ENCODE data around the gene SV2B. TPM values are rescaled to one million over a fixed set of nuclear protein-coding genes. Genes with fewer than 3 reads are reported as not detected.
"Not testable (repeated sequence)": the region's sequence is repeated elsewhere in the genome, so short reads cannot be mapped to it uniquely, and the experiment has no call there.

Gene SV2B
- total and polyA plus RNA-seq, 2 experiments from 2014 or later: 0.17 to 2.2 TPM

DNA sequence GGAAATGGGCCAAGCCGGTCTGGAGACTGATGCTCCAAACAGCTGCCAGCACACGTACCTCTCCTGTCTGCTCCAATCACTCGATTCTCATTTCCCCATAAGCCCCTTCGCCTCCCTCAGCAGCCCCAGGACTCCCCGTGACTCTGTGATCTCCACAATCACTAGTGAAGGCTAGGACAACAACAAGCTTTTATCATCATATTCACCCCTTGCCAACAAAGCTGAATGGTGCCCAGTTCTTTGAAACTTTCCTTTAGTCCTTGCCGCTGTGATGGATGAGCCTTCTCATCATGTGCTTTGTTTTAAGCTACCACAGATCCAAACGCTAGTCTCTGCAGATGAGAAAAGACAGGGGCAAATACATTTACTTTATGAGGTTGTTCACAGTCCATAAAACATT, 242.0 kb downstream of the SV2B start:
- Histone ChIP-seq H3K4me1 (ENCODE audit: insufficient read depth) (no peaks in the 10 kb centered on the region), H3K4me3 (no peak overlapping the region), H2AFZ (no peak overlapping the region), H4K20me1 (ENCODE audit: insufficient read depth, poor library complexity, severe bottlenecking) (no peaks in the 10 kb centered on the region), H3K9me3 (ENCODE audit: low read depth) (no peaks in the 10 kb centered on the region), H3K79me2 (no peaks in the 10 kb centered on the region), H3K27ac (no peak overlapping the region), H3K36me3 (replicated peaks; ENCODE audit: insufficient read depth, low read depth) (no peaks in the 10 kb centered on the region), H3K4me2 (no peak overlapping the region), H3K9me2 (replicated peaks; ENCODE audit: insufficient read depth) (no peaks in the 10 kb centered on the region), H3K27me3 (peaks cover 8% of the 10 kb centered on the region)
- DNase-seq (ENCODE audit: low spot score): no peak
- 70% methylated on average over 7 of the region's 7 CpGs for whole genome bisulfite sequencing (ENCODE audit: low lambda C conversion rate, missing lambda C conversion rate)
- TF ChIP-seq EZH2phosphoT487 (IDR thresholded peaks at IDR 0.05; ENCODE audit: low read depth, severe bottlenecking, unreplicated experiment) (no peak), EZH2 (IDR thresholded peaks at IDR 0.05; ENCODE audit: borderline replicate concordance) (no peak)
- TF ChIP-seq, protein P1, sequence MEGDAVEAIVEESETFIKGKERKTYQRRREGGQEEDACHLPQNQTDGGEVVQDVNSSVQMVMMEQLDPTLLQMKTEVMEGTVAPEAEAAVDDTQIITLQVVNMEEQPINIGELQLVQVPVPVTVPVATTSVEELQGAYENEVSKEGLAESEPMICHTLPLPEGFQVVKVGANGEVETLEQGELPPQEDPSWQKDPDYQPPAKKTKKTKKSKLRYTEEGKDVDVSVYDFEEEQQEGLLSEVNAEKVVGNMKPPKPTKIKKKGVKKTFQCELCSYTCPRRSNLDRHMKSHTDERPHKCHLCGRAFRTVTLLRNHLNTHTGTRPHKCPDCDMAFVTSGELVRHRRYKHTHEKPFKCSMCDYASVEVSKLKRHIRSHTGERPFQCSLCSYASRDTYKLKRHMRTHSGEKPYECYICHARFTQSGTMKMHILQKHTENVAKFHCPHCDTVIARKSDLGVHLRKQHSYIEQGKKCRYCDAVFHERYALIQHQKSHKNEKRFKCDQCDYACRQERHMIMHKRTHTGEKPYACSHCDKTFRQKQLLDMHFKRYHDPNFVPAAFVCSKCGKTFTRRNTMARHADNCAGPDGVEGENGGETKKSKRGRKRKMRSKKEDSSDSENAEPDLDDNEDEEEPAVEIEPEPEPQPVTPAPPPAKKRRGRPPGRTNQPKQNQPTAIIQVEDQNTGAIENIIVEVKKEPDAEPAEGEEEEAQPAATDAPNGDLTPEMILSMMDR (IDR thresholded peaks at IDR 0.05; ENCODE audit: poor library complexity): no peak

DNA sequence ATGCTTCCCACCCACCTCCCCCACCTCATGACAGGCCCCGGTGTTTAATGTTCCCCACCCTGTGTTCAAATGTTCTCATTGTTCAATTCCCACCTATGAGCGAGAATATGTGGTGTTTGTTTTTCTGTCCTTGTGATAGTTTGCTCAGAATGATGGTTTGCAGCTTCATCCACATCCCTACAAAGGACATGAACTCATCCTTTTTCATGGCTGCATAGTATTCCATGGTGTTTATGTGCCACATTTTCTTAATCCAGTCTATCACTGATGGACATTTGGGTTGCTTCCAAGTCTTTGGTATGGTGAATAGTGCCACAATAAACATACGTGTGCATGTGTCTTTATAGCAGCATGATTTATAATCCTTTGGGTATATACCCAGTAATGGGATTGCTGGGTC, 244.9 kb downstream of the SV2B start:
- not testable (repeated sequence) for H3K4me3 ChIP-seq; H3K27ac ChIP-seq; H2AFZ ChIP-seq; H3K9me2 ChIP-seq (replicated peaks; ENCODE audit: insufficient read depth); H3K4me2 ChIP-seq; DNase-seq (ENCODE audit: low spot score); H3K79me2 ChIP-seq; H3K9me3 ChIP-seq (ENCODE audit: low read depth); H4K20me1 ChIP-seq (ENCODE audit: insufficient read depth, poor library complexity, severe bottlenecking); H3K4me1 ChIP-seq (ENCODE audit: insufficient read depth); H3K36me3 ChIP-seq (replicated peaks; ENCODE audit: insufficient read depth, low read depth)
- WGBS (ENCODE audit: low lambda C conversion rate, missing lambda C conversion rate): 84% methylated on average over 3 of the region's 3 CpGs
- H3K27me3 ChIP-seq: peaks cover 12% of the 10 kb centered on the region

DNA sequence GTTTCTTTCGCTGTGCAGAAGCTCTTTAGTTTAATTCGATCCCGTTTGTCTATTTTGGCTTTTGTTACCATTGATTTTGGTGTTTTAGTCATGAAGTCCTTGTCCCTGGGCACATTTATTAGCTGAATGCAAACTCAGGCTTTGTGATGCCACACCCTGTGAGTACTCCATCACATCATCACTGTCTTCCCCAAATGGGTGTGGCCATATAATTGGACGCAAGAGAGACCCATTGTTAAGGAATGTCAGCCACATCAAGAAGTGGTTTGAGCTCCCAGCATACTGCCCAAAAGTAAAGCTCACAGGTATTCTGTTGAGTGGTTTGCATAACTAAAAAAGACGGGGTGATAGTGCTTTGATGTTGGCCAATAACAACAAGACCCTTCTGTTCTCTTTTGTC, 245.7 kb downstream of the SV2B start:
- Histone ChIP-seq H3K4me1 (ENCODE audit: insufficient read depth) (no peaks in the 10 kb centered on the region), H2AFZ (no peak overlapping the region), H3K4me2 (no peak overlapping the region), H3K27ac (no peak overlapping the region), H3K9me2 (replicated peaks; ENCODE audit: insufficient read depth) (no peaks in the 10 kb centered on the region), H3K27me3 (peaks cover 12% of the 10 kb centered on the region), H3K79me2 (no peaks in the 10 kb centered on the region), H3K9me3 (ENCODE audit: low read depth) (no peaks in the 10 kb centered on the region), H3K36me3 (replicated peaks; ENCODE audit: insufficient read depth, low read depth) (no peaks in the 10 kb centered on the region), H3K4me3 (no peak overlapping the region), H4K20me1 (ENCODE audit: insufficient read depth, poor library complexity, severe bottlenecking) (no peaks in the 10 kb centered on the region)
- no peak for DNase-seq (ENCODE audit: low spot score)
- 75% methylated on average over 5 of the region's 5 CpGs for WGBS (ENCODE audit: low lambda C conversion rate, missing lambda C conversion rate)
- TF ChIP-seq EZH2 (IDR thresholded peaks at IDR 0.05; ENCODE audit: borderline replicate concordance) (no peak), EZH2phosphoT487 (IDR thresholded peaks at IDR 0.05; ENCODE audit: low read depth, severe bottlenecking, unreplicated experiment) (no peak)
- TF ChIP-seq, protein P1 (IDR thresholded peaks at IDR 0.05; ENCODE audit: poor library complexity): no peak

DNA sequence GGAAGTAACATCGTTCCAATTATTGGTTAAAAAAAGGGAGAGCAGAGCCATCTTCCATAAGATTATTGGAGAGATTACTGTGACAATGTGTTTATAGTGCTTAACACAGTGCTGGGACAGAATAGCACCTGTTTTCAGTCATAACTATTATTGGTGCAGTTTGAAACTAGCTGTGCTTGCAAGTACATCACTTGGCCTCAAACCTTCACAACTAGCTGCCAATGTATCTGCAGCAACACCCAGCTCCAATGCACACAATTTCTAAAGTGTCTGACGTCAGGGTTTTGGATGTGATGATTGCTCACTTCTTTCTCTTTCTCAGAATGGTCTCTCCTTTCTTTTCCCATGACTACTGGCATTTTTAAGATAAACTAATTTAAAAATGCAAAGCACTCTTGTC, 246.2 kb downstream of the SV2B start:
- no peaks in the 10 kb centered on the region for H4K20me1 ChIP-seq (ENCODE audit: insufficient read depth, poor library complexity, severe bottlenecking)
- DNase-seq (ENCODE audit: low spot score): no peak
- no peak overlapping the region for H3K27ac ChIP-seq
- WGBS (ENCODE audit: low lambda C conversion rate, missing lambda C conversion rate): 71% methylated on average over 2 of the region's 2 CpGs
- no peaks in the 10 kb centered on the region for H3K9me3 ChIP-seq (ENCODE audit: low read depth)
- H3K9me2 ChIP-seq (replicated peaks; ENCODE audit: insufficient read depth): no peaks in the 10 kb centered on the region
- no peaks in the 10 kb centered on the region for H3K36me3 ChIP-seq (replicated peaks; ENCODE audit: insufficient read depth, low read depth)
- no peak overlapping the region for H3K4me2 ChIP-seq
- H3K79me2 ChIP-seq: no peaks in the 10 kb centered on the region
- H3K4me1 ChIP-seq (ENCODE audit: insufficient read depth): no peaks in the 10 kb centered on the region
- H3K27me3 ChIP-seq: peaks cover 12% of the 10 kb centered on the region
- no peak overlapping the region for H2AFZ ChIP-seq
- TF ChIP-seq, protein P1 (IDR thresholded peaks at IDR 0.05; ENCODE audit: poor library complexity): no peak
- no peak for TF ChIP-seq EZH2 (IDR thresholded peaks at IDR 0.05; ENCODE audit: borderline replicate concordance)
- no peak for TF ChIP-seq EZH2phosphoT487 (IDR thresholded peaks at IDR 0.05; ENCODE audit: low read depth, severe bottlenecking, unreplicated experiment)
- H3K4me3 ChIP-seq: no peak overlapping the region
